GM12891 (cell line): ENCODE results near the gene PLA2G2D.

Experiments used
- POLR2A ChIP-seq: IDR thresholded peaks from 2 replicates; pipeline ENCODE4 v1.6.1; 2011; ENCODE audit warnings: low read depth, low read length, control low read depth
- POLR2AphosphoS5 ChIP-seq: IDR thresholded peaks from 2 replicates; pipeline ENCODE4 v1.6.1; 2011; ENCODE audit warnings: low read depth, low read length, control low read depth

GRCh38 chr1:20115479-20115878 lies 3.9 kb downstream of the PLA2G2D start:
- no peak for TF ChIP-seq POLR2A
- no peak for TF ChIP-seq POLR2AphosphoS5
